Adipocyte (in vitro differentiated cells): Measurements from ENCODE around the gene EPB41L1.

ENCODE experiments used
- DNase-seq: peaks from one replicate; pipeline ENCODE4 v3.0.0-alpha.2; 2015; ENCODE audit warnings: low read depth
- H3K27me3 ChIP-seq: replicated peaks from 2 replicates; pipeline ENCODE4 v1.7.0; 2013; ENCODE audit warnings: mild to moderate bottlenecking, low read length, moderate library complexity; ENCODE audit not compliant: control insufficient read depth, insufficient read depth
- H3K36me3 ChIP-seq: 2 replicates; pipeline ENCODE4 v1.7.0; 2013; ENCODE audit warnings: low read length, mild to moderate bottlenecking, moderate library complexity; ENCODE audit not compliant: control insufficient read depth, insufficient read depth, severe bottlenecking
- H3K4me1 ChIP-seq: 2 replicates; pipeline ENCODE4 v1.7.0; 2013; ENCODE audit warnings: mild to moderate bottlenecking, low read length, moderate library complexity; ENCODE audit not compliant: control insufficient read depth, insufficient read depth
- H3K4me3 ChIP-seq: 2 replicates; pipeline ENCODE4 v1.7.0; 2013; ENCODE audit warnings: mild to moderate bottlenecking, low read length, moderate library complexity
- H3K9ac ChIP-seq: 2 replicates; pipeline ENCODE4 v1.7.0; 2013; ENCODE audit warnings: mild to moderate bottlenecking, low read length, moderate library complexity
- H3K9me3 ChIP-seq: 2 replicates; pipeline ENCODE4 v1.7.0; 2013; ENCODE audit warnings: mild to moderate bottlenecking, low read length, moderate library complexity; ENCODE audit not compliant: control insufficient read depth

Gene EPB41L1

GRCh38 chr20:36249450-36249849 lies 94.9 kb downstream of the EPB41L1 start:
- no peak for DNase-seq
- no peak overlapping the region for H3K9ac ChIP-seq
- H3K9me3 ChIP-seq = no peaks in the 10 kb centered on the region
- H3K4me3 ChIP-seq = no peak overlapping the region
- no peaks in the 10 kb centered on the region for H3K27me3 ChIP-seq
- peaks cover 91% of the 10 kb centered on the region for H3K36me3 ChIP-seq
- H3K4me1 ChIP-seq = no peaks in the 10 kb centered on the region

GRCh38 chr20:36251426-36251825 lies 96.9 kb downstream of the EPB41L1 start:
- Histone ChIP-seq H3K4me1 (no peaks in the 10 kb centered on the region), H3K9ac (no peak overlapping the region), H3K9me3 (no peaks in the 10 kb centered on the region), H3K4me3 (no peak overlapping the region), H3K27me3 (no peaks in the 10 kb centered on the region), H3K36me3 (peaks cover 89% of the 10 kb centered on the region)
- no peak for DNase-seq

GRCh38 chr20:36252511-36252910 lies 98.0 kb downstream of the EPB41L1 start:
- no peaks in the 10 kb centered on the region for H3K9me3 ChIP-seq
- no peak for DNase-seq
- no peaks in the 10 kb centered on the region for H3K27me3 ChIP-seq
- H3K9ac ChIP-seq = no peak overlapping the region
- H3K36me3 ChIP-seq = peaks cover 87% of the 10 kb centered on the region
- H3K4me1 ChIP-seq = no peaks in the 10 kb centered on the region
- H3K4me3 ChIP-seq = no peak overlapping the region

- DNase-seq = no peak
- Histone ChIP-seq H3K9me3 (no peaks in the 10 kb centered on the region), H3K9ac (no peak overlapping the region), H3K36me3 (peaks cover 83% of the 10 kb centered on the region), H3K4me3 (no peak overlapping the region), H3K4me1 (no peaks in the 10 kb centered on the region), H3K27me3 (no peaks in the 10 kb centered on the region)
Measured at GRCh38 chr20:36253036-36253435, 98.5 kb downstream of the EPB41L1 start.

- DNase-seq = no peak
- H3K4me3 ChIP-seq = no peak overlapping the region
- no peaks in the 10 kb centered on the region for H3K27me3 ChIP-seq
- H3K4me1 ChIP-seq = no peaks in the 10 kb centered on the region
- H3K9me3 ChIP-seq = no peaks in the 10 kb centered on the region
- no peak overlapping the region for H3K9ac ChIP-seq
- peaks cover 73% of the 10 kb centered on the region for H3K36me3 ChIP-seq
Measured at GRCh38 chr20:36254076-36254475, 99.5 kb downstream of the EPB41L1 start.

- no peaks in the 10 kb centered on the region for H3K9me3 ChIP-seq
- no peak for DNase-seq
- H3K36me3 ChIP-seq = peaks cover 59% of the 10 kb centered on the region
- H3K4me1 ChIP-seq = no peaks in the 10 kb centered on the region
- H3K9ac ChIP-seq = no peak overlapping the region
- no peak overlapping the region for H3K4me3 ChIP-seq
- no peaks in the 10 kb centered on the region for H3K27me3 ChIP-seq
Measured at GRCh38 chr20:36255445-36255844, 100.9 kb downstream of the EPB41L1 start.

GRCh38 chr20:36259177-36260061 lies 104.9 kb downstream of the EPB41L1 start:
- H3K9me3 ChIP-seq = no peaks in the 10 kb centered on the region
- peaks cover 26% of the 10 kb centered on the region for H3K36me3 ChIP-seq
- H3K4me1 ChIP-seq = no peaks in the 10 kb centered on the region
- DNase-seq = no peak
- H3K27me3 ChIP-seq = peaks cover 8% of the 10 kb centered on the region
- no peak overlapping the region for H3K4me3 ChIP-seq
- H3K9ac ChIP-seq = no peak overlapping the region

- Histone ChIP-seq H3K4me3 (no peak overlapping the region), H3K27me3 (peaks cover 13% of the 10 kb centered on the region), H3K4me1 (no peaks in the 10 kb centered on the region)
Measured at GRCh38 chr20:36260316-36260715, 105.8 kb downstream of the EPB41L1 start.

GRCh38 chr20:36261389-36262105 lies 107.0 kb downstream of the EPB41L1 start:
- Histone ChIP-seq H3K4me1 (no peaks in the 10 kb centered on the region), H3K4me3 (no peak overlapping the region), H3K9ac (no peak overlapping the region), H3K36me3 (peaks cover 7% of the 10 kb centered on the region), H3K9me3 (no peaks in the 10 kb centered on the region), H3K27me3 (peaks cover 13% of the 10 kb centered on the region)
- DNase-seq = no peak

More at GRCh38 chr20:36260316-36260715, 105.8 kb downstream of the EPB41L1 start:
- Histone ChIP-seq H3K9ac (no peak overlapping the region), H3K36me3 (peaks cover 19% of the 10 kb centered on the region), H3K9me3 (no peaks in the 10 kb centered on the region)
- no peak for DNase-seq

GRCh38 chr20:36262440-36262839 lies 107.9 kb downstream of the EPB41L1 start:
- Histone ChIP-seq H3K9me3 (no peaks in the 10 kb centered on the region), H3K4me1 (no peaks in the 10 kb centered on the region), H3K36me3 (no peaks in the 10 kb centered on the region), H3K4me3 (no peak overlapping the region), H3K9ac (no peak overlapping the region), H3K27me3 (peaks cover 21% of the 10 kb centered on the region)
- no peak for DNase-seq

- Histone ChIP-seq H3K9me3 (no peaks in the 10 kb centered on the region), H3K9ac (no peak overlapping the region), H3K4me3 (no peak overlapping the region), H3K4me1 (no peaks in the 10 kb centered on the region), H3K27me3 (peaks cover 26% of the 10 kb centered on the region), H3K36me3 (no peaks in the 10 kb centered on the region)
- DNase-seq = no peak
Measured at GRCh38 chr20:36264426-36265246, 110.1 kb downstream of the EPB41L1 start.
